GM13976 (cell line): ENCODE results near the gene CMBL.

Experiments
- DNase-seq: peaks from one replicate; pipeline ENCODE4 v3.0.0; 2012; ENCODE audit warnings: low spot score
- CTCF ChIP-seq: IDR thresholded peaks from 2 replicates; pipeline ENCODE4 v1.5.1; 2012; ENCODE audit warnings: borderline replicate concordance, mild to moderate bottlenecking; ENCODE audit not compliant: insufficient read depth; ENCODE audit errors: extremely low read depth, missing control alignments, control extremely low read depth
- in situ Hi-C: fragments of 300-500 bp; cut with MboI; formaldehyde crosslinking; loops from one replicate; pipeline ENCODE4 v1.12.0; 2022; ENCODE audit warnings: low sequenced_read_pairs, mixed read lengths, inconsistent platforms; ENCODE audit not compliant: unreplicated experiment

CMBL gene

GRCh38 chr5:10331341-10331796, 23.7 kb upstream of the CMBL start:
- DNase-seq = no peak
- no peak for TF ChIP-seq CTCF
- in situ Hi-C loops = no loop called here

DNA sequence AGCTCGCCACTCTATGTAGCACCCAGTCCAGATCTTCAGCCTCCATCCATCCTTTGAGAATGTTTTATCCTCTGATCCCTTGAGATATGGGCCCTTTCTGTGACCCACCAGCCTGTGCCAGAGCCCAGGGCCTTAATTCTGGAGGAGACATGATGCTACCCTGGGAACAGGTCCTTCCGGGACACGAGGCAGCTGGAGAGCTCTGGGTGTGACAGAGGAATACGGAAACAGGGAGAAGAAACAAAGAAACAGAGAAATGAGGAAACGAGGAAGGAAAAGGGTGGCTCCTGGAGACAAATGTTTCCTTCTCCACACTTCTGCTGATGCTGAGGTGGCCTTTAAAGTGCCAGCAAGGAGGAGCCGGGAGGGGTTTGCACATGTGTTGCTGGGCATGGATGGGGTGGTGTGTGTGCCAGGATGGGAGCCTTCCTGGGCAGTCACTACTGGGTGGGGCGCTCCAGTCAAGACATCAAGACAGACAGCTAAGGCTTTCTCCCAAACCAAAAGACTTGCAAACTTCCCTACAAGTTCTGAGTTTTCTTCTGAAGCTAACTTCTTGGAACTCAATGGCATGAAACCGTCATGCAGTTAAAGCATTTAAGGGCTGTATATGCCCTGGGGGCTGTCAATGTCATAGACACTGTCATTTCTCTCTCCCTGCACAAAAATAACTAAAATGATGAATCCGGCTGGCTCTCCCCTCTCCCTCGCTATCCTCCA, 23.0 kb upstream of the CMBL start:
- no peak for TF ChIP-seq CTCF
- DNase-seq = no peak
- in situ Hi-C loops = no loop called here

- in situ Hi-C loops = no loop called here
- no peak for DNase-seq
- no peak for TF ChIP-seq CTCF
These were observed 22.2 kb upstream of the CMBL start for GRCh38 chr5:10329820-10330481.

GRCh38 chr5:10329446-10329819, 21.7 kb upstream of the CMBL start:
- in situ Hi-C loops = no loop called here
- DNase-seq = no peak
- no peak for TF ChIP-seq CTCF

- DNase-seq = no peak
- TF ChIP-seq CTCF = no peak
- in situ Hi-C loops = no loop called here
These were observed 20.6 kb upstream of the CMBL start for GRCh38 chr5:10328323-10328722.

DNA sequence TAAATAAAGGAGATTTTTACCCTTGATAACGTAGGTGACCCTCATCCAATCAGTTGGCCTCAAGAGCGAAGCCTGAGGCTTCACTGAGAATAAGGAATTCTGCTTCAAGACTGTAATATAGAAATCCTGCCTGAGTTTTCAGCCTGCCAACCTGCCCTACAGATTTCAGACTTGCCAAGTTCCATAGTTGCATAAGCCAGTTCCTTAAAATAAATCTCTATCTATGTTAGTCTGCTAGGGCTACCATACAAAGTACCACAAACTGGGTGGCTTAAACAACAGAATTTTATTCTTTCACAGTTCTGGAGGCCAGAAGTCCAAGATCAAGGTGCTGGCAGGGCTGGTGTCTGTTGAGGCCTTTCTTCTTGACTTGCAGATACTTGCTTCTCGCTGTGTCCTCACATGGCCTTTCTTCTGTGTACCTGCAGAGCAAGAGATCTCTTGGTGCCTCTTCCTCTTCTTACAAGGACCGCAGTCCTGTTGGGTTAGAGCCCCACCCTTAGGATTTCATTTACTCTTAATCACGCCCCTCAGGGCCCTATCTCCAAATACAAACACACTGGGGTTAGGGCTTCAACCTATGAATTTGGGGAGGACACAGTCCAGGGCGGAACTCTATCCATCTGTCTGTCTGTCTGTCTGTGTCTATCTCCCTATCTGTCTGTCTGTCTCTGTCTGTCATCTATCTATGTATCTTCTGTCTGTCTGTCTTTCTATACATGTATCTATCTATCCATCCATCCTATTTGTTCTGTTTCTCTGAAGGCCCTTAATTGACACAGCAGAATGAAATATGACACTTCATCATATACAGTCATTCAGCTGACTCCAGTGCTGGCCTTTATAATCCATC, 17.0 kb upstream of the CMBL start:
- no peak for TF ChIP-seq CTCF
- in situ Hi-C loops = no loop called here
- DNase-seq = no peak
